ENCODE results near the gene P3H3.

P3H3 gene

GRCh38 chr12:6860116-6860515 lies 31.9 kb downstream of the P3H3 start:
- TF ChIP-seq FOXM1 (IDR thresholded peaks at IDR 0.05; ENCODE audit: borderline replicate concordance, low read depth), result no peak
- no peak for TF ChIP-seq RAD21 (IDR thresholded peaks at IDR 0.05; ENCODE audit: low read depth)
- TF ChIP-seq TCF12 (IDR thresholded peaks at IDR 0.05; ENCODE audit: low read depth), result no peak
- no peak for TF ChIP-seq CREB1 (IDR thresholded peaks at IDR 0.05; ENCODE audit: low read depth)
- no peak for TF ChIP-seq EP300 (IDR thresholded peaks at IDR 0.05; ENCODE audit: borderline replicate concordance)
- no peak for TF ChIP-seq REST (IDR thresholded peaks at IDR 0.05; ENCODE audit: low read depth)
- TF ChIP-seq EGR1 (IDR thresholded peaks at IDR 0.05), result no peak
- TF ChIP-seq NFIC (IDR thresholded peaks at IDR 0.05), result no peak

- TF ChIP-seq CEBPB (IDR thresholded peaks at IDR 0.05) (no peak), MAX (IDR thresholded peaks at IDR 0.05) (no peak), TCF12 (IDR thresholded peaks at IDR 0.05; ENCODE audit: low read depth) (no peak), EP300 (IDR thresholded peaks at IDR 0.05; ENCODE audit: borderline replicate concordance) (no peak), EGR1 (IDR thresholded peaks at IDR 0.05) (no peak), TAF1 (IDR thresholded peaks at IDR 0.05; ENCODE audit: low read depth) (no peak), NFIC (IDR thresholded peaks at IDR 0.05) (no peak), RAD21 (IDR thresholded peaks at IDR 0.05; ENCODE audit: low read depth) (no peak), FOXM1 (IDR thresholded peaks at IDR 0.05; ENCODE audit: borderline replicate concordance, low read depth) (no peak), CREB1 (IDR thresholded peaks at IDR 0.05; ENCODE audit: low read depth) (no peak), ZBTB7A (IDR thresholded peaks at IDR 0.05; ENCODE audit: low read depth) (no peak), TEAD4 (IDR thresholded peaks at IDR 0.05) (no peak), REST (IDR thresholded peaks at IDR 0.05; ENCODE audit: low read depth) (no peak), YY1 (IDR thresholded peaks at IDR 0.05; ENCODE audit: low read depth) (no peak), USF1 (IDR thresholded peaks at IDR 0.05) (no peak)
These were observed 32.7 kb downstream of the P3H3 start for GRCh38 chr12:6860942-6861341.

- no peak for TF ChIP-seq FOXM1 (IDR thresholded peaks at IDR 0.05; ENCODE audit: borderline replicate concordance, low read depth)
- no peak for TF ChIP-seq TEAD4 (IDR thresholded peaks at IDR 0.05)
- no peak for TF ChIP-seq TAF1 (IDR thresholded peaks at IDR 0.05; ENCODE audit: low read depth)
- TF ChIP-seq TCF12 (IDR thresholded peaks at IDR 0.05; ENCODE audit: low read depth), result no peak
- TF ChIP-seq REST (IDR thresholded peaks at IDR 0.05; ENCODE audit: low read depth), result no peak
- TF ChIP-seq EGR1 (IDR thresholded peaks at IDR 0.05), result no peak
These were observed 33.2 kb downstream of the P3H3 start for GRCh38 chr12:6861391-6861790.

GRCh38 chr12:6863033-6863432 lies 34.8 kb downstream of the P3H3 start:
- TF ChIP-seq ZBTB7A (IDR thresholded peaks at IDR 0.05; ENCODE audit: low read depth), result no peak
- no peak for TF ChIP-seq NFIC (IDR thresholded peaks at IDR 0.05)
- TF ChIP-seq CEBPB (IDR thresholded peaks at IDR 0.05), result no peak
- TF ChIP-seq USF1 (IDR thresholded peaks at IDR 0.05), result no peak
- TF ChIP-seq TEAD4 (IDR thresholded peaks at IDR 0.05), result no peak
- no peak for TF ChIP-seq FOXM1 (IDR thresholded peaks at IDR 0.05; ENCODE audit: borderline replicate concordance, low read depth)
- no peak for TF ChIP-seq CREB1 (IDR thresholded peaks at IDR 0.05; ENCODE audit: low read depth)
- no peak for TF ChIP-seq EP300 (IDR thresholded peaks at IDR 0.05; ENCODE audit: borderline replicate concordance)
- TF ChIP-seq EGR1 (IDR thresholded peaks at IDR 0.05), result no peak
- no peak for TF ChIP-seq REST (IDR thresholded peaks at IDR 0.05; ENCODE audit: low read depth)
- TF ChIP-seq TCF12 (IDR thresholded peaks at IDR 0.05; ENCODE audit: low read depth), result no peak
- TF ChIP-seq YY1 (IDR thresholded peaks at IDR 0.05; ENCODE audit: low read depth), result no peak
